HG02943 (cell line): ENCODE results near the gene RSPH1.
"Not testable (repeated sequence)": the region's sequence is repeated elsewhere in the genome, so short reads cannot be mapped to it uniquely, and the experiment has no call there.

Experiments
- ATAC-seq: cut with Tn5 transposase; IDR thresholded peaks from one replicate; pipeline ENCODE4 v1.9.1; 2021; ENCODE audit warnings: mild to moderate bottlenecking, low read depth, moderate library complexity; ENCODE audit not compliant: unreplicated experiment

RSPH1 gene

GRCh38 chr21:42489991-42490390, 6.0 kb downstream of the RSPH1 start:
- ATAC-seq = no peak

- ATAC-seq = no peak
These were observed 6.9 kb downstream of the RSPH1 start for GRCh38 chr21:42489006-42489563.

- no peak for ATAC-seq
These were observed 9.5 kb downstream of the RSPH1 start for GRCh38 chr21:42486531-42486930.

GRCh38 chr21:42486072-42486471, 10.0 kb downstream of the RSPH1 start:
- no peak for ATAC-seq

- no peak for ATAC-seq
These were observed 11.1 kb downstream of the RSPH1 start for GRCh38 chr21:42484966-42485365.

GRCh38 chr21:42481169-42481568, 14.9 kb downstream of the RSPH1 start:
- ATAC-seq = no peak

- ATAC-seq = no peak
These were observed 15.3 kb downstream of the RSPH1 start for GRCh38 chr21:42480736-42481135.

- no peak for ATAC-seq
These were observed 16.4 kb downstream of the RSPH1 start for GRCh38 chr21:42479582-42479981.

- no peak for ATAC-seq
These were observed 17.5 kb downstream of the RSPH1 start for GRCh38 chr21:42478504-42478903.

- no peak for ATAC-seq
These were observed 19.4 kb downstream of the RSPH1 start for GRCh38 chr21:42476388-42477331.

GRCh38 chr21:42475526-42476387, 20.3 kb downstream of the RSPH1 start:
- ATAC-seq = no peak

- no peak for ATAC-seq
These were observed 21.0 kb downstream of the RSPH1 start for GRCh38 chr21:42475036-42475435.

GRCh38 chr21:42474043-42474831, 21.8 kb downstream of the RSPH1 start:
- ATAC-seq = no peak

- no peak for ATAC-seq
These were observed 22.5 kb downstream of the RSPH1 start for GRCh38 chr21:42473498-42474042.

- no peak for ATAC-seq
These were observed 23.5 kb downstream of the RSPH1 start for GRCh38 chr21:42472521-42472920.

- no peak for ATAC-seq
These were observed 24.2 kb downstream of the RSPH1 start for GRCh38 chr21:42471716-42472330.

GRCh38 chr21:42471206-42471605, 24.8 kb downstream of the RSPH1 start:
- ATAC-seq = no peak

GRCh38 chr21:42469726-42470125, 26.3 kb downstream of the RSPH1 start:
- not testable (repeated sequence) for ATAC-seq

GRCh38 chr21:42469272-42469671, 26.8 kb downstream of the RSPH1 start:
- ATAC-seq = no peak
